Chondrocyte (in vitro differentiated cells): Measurements from ENCODE around the gene PIP5K1B. TPM values are rescaled to one million over a fixed set of nuclear protein-coding genes. Genes with fewer than 3 reads are reported as not detected.

Experiments used
- DNase-seq: peaks from one replicate; pipeline ENCODE4 v3.0.0; 2021; ENCODE audit warnings: mixed read lengths, low spot score
- H3K27ac Mint-ChIP-seq: one replicate; pipeline ENCODE4 v1.8.0; 2021; ENCODE audit warnings: mild to moderate bottlenecking, moderate library complexity, mixed read lengths; ENCODE audit not compliant: unreplicated experiment
- H3K27me3 Mint-ChIP-seq: 2 replicates; pipeline ENCODE4 v1.8.0; 2021; ENCODE audit warnings: low read depth, mixed read lengths
- H3K36me3 Mint-ChIP-seq: 2 replicates; pipeline ENCODE4 v1.8.0; 2021; ENCODE audit warnings: low read depth, mixed read lengths
- H3K4me1 Mint-ChIP-seq: 2 replicates; pipeline ENCODE4 v1.8.0; 2021; ENCODE audit warnings: low read depth, mild to moderate bottlenecking, mixed read lengths
- H3K4me3 Mint-ChIP-seq: one replicate; pipeline ENCODE4 v1.8.0; 2021; ENCODE audit warnings: mild to moderate bottlenecking, moderate library complexity, mixed read lengths; ENCODE audit not compliant: unreplicated experiment
- H3K9me3 Mint-ChIP-seq: 2 replicates; pipeline ENCODE4 v1.8.0; 2021; ENCODE audit warnings: low read depth, mixed read lengths
- CTCF ChIP-seq: fragments of 200-600 bp; sonication (generic); IDR thresholded peaks from 2 replicates; pipeline ENCODE4 v1.5.0; 2021; ENCODE audit warnings: antibody characterized with exemption, mild to moderate bottlenecking, moderate library complexity
- total RNA-seq: library from RNA; stranded (reverse); gene quantifications from 3 replicates; pipeline ENCODE4 v1.2.1, GENCODE V29; 2021

Gene PIP5K1B
- total RNA-seq, 1 donor from 2014 or later = not detected

DNA sequence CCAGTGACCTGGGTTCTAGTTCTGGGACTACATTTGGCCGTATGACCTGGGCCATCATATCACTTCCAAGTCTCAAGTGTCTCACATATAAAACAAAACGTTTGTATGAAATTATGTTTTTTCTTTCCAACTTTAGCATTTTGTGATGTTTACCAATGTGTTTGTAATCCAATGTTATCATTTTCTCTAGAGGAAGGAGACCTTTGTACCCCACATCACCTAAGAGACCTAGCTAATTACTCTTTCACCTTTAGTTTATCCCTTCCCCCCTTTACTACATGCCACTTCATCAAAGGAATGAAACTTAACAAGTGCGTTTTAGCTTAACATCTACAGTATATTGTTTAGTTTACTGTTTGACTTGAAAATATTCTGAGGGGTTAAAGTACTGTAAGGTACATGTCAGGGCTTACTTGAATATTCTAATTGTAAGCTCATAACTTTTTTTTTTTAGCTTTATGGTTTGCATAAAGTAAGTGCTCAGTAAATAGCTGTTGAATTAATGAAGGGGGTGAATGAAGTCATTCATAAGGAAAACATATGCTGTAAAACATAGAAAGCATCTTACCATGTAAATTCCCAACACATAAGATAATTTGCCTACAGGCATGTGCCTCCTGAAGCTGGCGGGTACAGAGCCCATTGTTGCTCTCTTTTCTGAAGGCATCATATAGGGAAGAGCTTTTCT is 2.9 kb downstream of the PIP5K1B start:
- Mint-ChIP-seq H3K4me3 (no peak overlapping the region), H3K4me1 (peaks cover 9% of the 10 kb centered on the region), H3K27me3 (peaks cover 69% of the 10 kb centered on the region), H3K9me3 (no peaks in the 10 kb centered on the region), H3K27ac (no peak overlapping the region), H3K36me3 (no peaks in the 10 kb centered on the region)
- no peak for DNase-seq
- TF ChIP-seq CTCF = no peak

- Mint-ChIP-seq H3K27ac (no peak overlapping the region), H3K4me3 (no peak overlapping the region), H3K36me3 (no peaks in the 10 kb centered on the region), H3K4me1 (peaks cover 9% of the 10 kb centered on the region), H3K9me3 (no peaks in the 10 kb centered on the region), H3K27me3 (peaks cover 64% of the 10 kb centered on the region)
- DNase-seq = no peak
- TF ChIP-seq CTCF = no peak
These were observed 3.5 kb downstream of the PIP5K1B start for GRCh38 chr9:68708513-68708912.

GRCh38 chr9:68709291-68710110 is 4.5 kb downstream of the PIP5K1B start:
- Mint-ChIP-seq H3K9me3 (no peaks in the 10 kb centered on the region), H3K4me1 (peaks cover 9% of the 10 kb centered on the region), H3K4me3 (no peak overlapping the region), H3K36me3 (no peaks in the 10 kb centered on the region), H3K27me3 (peaks cover 62% of the 10 kb centered on the region), H3K27ac (no peak overlapping the region)
- no peak for DNase-seq
- TF ChIP-seq CTCF = no peak

DNA sequence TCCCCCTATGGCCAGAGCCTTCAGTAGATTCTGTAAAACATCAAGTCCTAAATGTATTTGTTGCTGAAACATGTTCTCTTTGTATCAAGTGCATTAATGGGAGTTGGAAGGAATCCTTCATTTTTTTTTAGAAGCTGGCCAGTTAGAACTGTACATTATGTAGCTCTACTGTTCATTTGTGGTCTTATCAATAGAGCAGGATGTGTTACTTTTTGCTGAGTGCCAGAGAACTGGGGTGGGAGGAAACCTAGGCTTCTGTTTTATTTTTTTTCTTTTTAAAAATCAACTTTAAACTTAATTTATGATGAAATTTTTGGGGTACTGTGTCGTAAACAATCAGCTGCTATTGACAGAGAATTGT is 5.1 kb downstream of the PIP5K1B start:
- H3K4me3 Mint-ChIP-seq = no peak overlapping the region
- no peak overlapping the region for H3K27ac Mint-ChIP-seq
- no peak for DNase-seq
- peaks cover 63% of the 10 kb centered on the region for H3K27me3 Mint-ChIP-seq
- H3K9me3 Mint-ChIP-seq = no peaks in the 10 kb centered on the region
- H3K36me3 Mint-ChIP-seq = no peaks in the 10 kb centered on the region
- no peak for TF ChIP-seq CTCF
- H3K4me1 Mint-ChIP-seq = peaks cover 9% of the 10 kb centered on the region

DNA sequence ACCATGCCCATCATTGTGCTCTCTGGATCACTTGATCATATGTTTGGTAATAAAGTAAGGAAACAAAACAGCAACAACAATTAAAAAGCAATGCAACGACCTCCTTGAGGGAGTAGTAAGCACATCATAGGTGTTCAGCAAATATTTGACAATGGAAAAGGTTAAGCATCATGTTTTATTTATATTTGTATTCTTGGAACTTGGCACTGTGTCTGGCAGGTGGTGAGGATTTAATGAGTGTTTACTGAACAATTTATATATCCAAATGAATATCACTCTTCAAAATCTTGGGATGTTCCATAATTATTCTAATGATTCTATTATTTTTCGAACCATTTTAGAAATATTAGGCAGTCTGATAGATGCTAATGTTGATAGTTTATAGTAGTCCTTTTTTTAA is 6.2 kb downstream of the PIP5K1B start:
- Mint-ChIP-seq H3K9me3 (no peaks in the 10 kb centered on the region), H3K27me3 (peaks cover 58% of the 10 kb centered on the region), H3K4me3 (no peak overlapping the region), H3K4me1 (peaks cover under 1% of the 10 kb centered on the region), H3K36me3 (no peaks in the 10 kb centered on the region), H3K27ac (no peak overlapping the region)
- TF ChIP-seq CTCF = no peak
- DNase-seq = no peak
